Body of pancreas (tissue), 4 donors: ENCODE results near the gene PANX1. TPM values are rescaled to one million over a fixed set of nuclear protein-coding genes. Genes with fewer than 3 reads are reported as not detected.
"Not testable (repeated sequence)": the region's sequence is repeated elsewhere in the genome, so short reads cannot be mapped to it uniquely, and the experiment has no call there.

ENCODE experiments used
- ATAC-seq: fragments of 150-250 bp; one replicate; pipeline ENCODE4 v1.9.1; 2016
- DNase-seq, 4 donors: peaks; one replicate each; pipeline ENCODE4 v3.0.0-alpha.2; 2019
- H3K27ac ChIP-seq, 4 donors: fragments of 200-600 bp; sonication (generic); 1 replicate in 3 of 4; 2 replicates in 1 of 4; pipeline versions ENCODE4 v1.5.1 to v1.6.1; 2016 to 2019; ENCODE audit warnings: mild to moderate bottlenecking in 1 of 4, mixed read lengths in 1 of 4, moderate library complexity in 1 of 4
- H3K27me3 ChIP-seq, 2 donors: fragments of 200-600 bp; sonication (generic); one replicate each; pipeline ENCODE4 v1.6.0; 2016; ENCODE audit warnings: mild to moderate bottlenecking in 1 of 2
- H3K36me3 ChIP-seq, 2 donors: fragments of 200-600 bp; sonication (generic); replicated peaks in 1 of 2; 2 replicates each; pipeline ENCODE4 v1.5.1; 2016; ENCODE audit warnings: low read depth in 2 of 2; ENCODE audit not compliant: insufficient read depth in 1 of 2
- H3K4me1 ChIP-seq: fragments of 200-600 bp; sonication (generic); one replicate; pipeline ENCODE4 v1.6.0; 2016
- H3K4me3 ChIP-seq, 2 donors: fragments of 200-600 bp; sonication (generic); 1 replicate in 1 of 2; 2 replicates in 1 of 2; pipeline ENCODE4 v1.5.1; 2016 to 2019
- H3K9me3 ChIP-seq, 3 donors: fragments of 200-600 bp; sonication (generic); 1 replicate in 2 of 3; 2 replicates in 1 of 3; pipeline ENCODE4 v1.5.1; 2016
- CTCF ChIP-seq, 7 experiments: fragments of 450-650 bp in 4 of 7; fragments of 200-600 bp in 3 of 7; sonication (generic) in 3 of 7; IDR thresholded peaks; one replicate each; pipeline ENCODE4 v1.5.1; 2016 to 2019; ENCODE audit warnings: antibody characterized with exemption in 7 of 7
- POLR2A ChIP-seq, 3 donors: fragments of 450-650 bp; IDR thresholded peaks; one replicate each; pipeline ENCODE4 v1.6.1; 2016; ENCODE audit warnings: antibody characterized with exemption in 3 of 3, mild to moderate bottlenecking in 2 of 3
- WGBS, 2 donors: methylation state at CpG; one replicate each; pipeline ENCODE4 v1.1.5; 2017; 5-methylcytosine and 5-hydroxymethylcytosine counted together
- intact Hi-C: fragments of 100-400 bp; cut with DNase I; formaldehyde crosslinking; loops from one replicate; pipeline ENCODE4 v1.15.1; 2023
- total RNA-seq, 2 donors: library from RNA; depleted of rRNA; stranded (reverse); fragments of >200 nt; gene quantifications; one replicate each; pipeline ENCODE4 v1.1.0, GENCODE V29; 2016

Gene PANX1
- total RNA-seq, 2 donors from 2014 or later, result 8.6 to 14.2 TPM

- ATAC-seq, result peak; percentile 51
- H3K27me3 ChIP-seq, result no peaks in the 10 kb centered on the region
- no peak overlapping the region for H3K4me3 ChIP-seq
- no peaks in the 10 kb centered on the region for H3K9me3 ChIP-seq
- H3K27ac ChIP-seq, result peak overlapping the region in 1 of 4 donors; percentile 33
- intact Hi-C loops, result no loop called here
- 30 to 34% methylated on average over 3 of the region's 3 CpGs for WGBS, 2 donors
- no peak for TF ChIP-seq POLR2A (IDR thresholded peaks at IDR 0.05)
- no peak for TF ChIP-seq CTCF (IDR thresholded peaks at IDR 0.05)
- H3K4me1 ChIP-seq, result peaks cover 51% of the 10 kb centered on the region
- no peaks in the 10 kb centered on the region for H3K36me3 ChIP-seq
- peak in 3 of 4 donors; percentile 32 to 36 (median 33) for DNase-seq
Measured at GRCh38 chr11:94153320-94153719, 24.7 kb downstream of the PANX1 start.

GRCh38 chr11:94154095-94154856, 25.6 kb downstream of the PANX1 start:
- no peak overlapping the region for H3K4me3 ChIP-seq
- no peaks in the 10 kb centered on the region for H3K36me3 ChIP-seq
- peaks cover 46% of the 10 kb centered on the region for H3K4me1 ChIP-seq
- WGBS, 2 donors, result 72 to 74% methylated on average over 3 of the region's 3 CpGs
- DNase-seq (no peak), ATAC-seq (no peak)
- H3K9me3 ChIP-seq, result no peaks in the 10 kb centered on the region
- H3K27ac ChIP-seq, result no peak overlapping the region
- no peak for TF ChIP-seq CTCF (IDR thresholded peaks at IDR 0.05)
- no peak for TF ChIP-seq POLR2A (IDR thresholded peaks at IDR 0.05)
- intact Hi-C loops, result no loop called here
- H3K27me3 ChIP-seq, result no peaks in the 10 kb centered on the region

- H3K27ac ChIP-seq, intact Hi-C loops: not testable (repeated sequence)
- 91 to 96% methylated on average over 3 of the region's 3 CpGs for WGBS, 2 donors
Measured at GRCh38 chr11:94157339-94157738, 28.7 kb downstream of the PANX1 start.

GRCh38 chr11:94168882-94169281, 40.2 kb downstream of the PANX1 start:
- Histone ChIP-seq H3K4me1 (no peaks in the 10 kb centered on the region), H3K36me3 (no peaks in the 10 kb centered on the region), H3K4me3 (no peak overlapping the region), H3K9me3 (no peaks in the 10 kb centered on the region), H3K27me3 (no peaks in the 10 kb centered on the region), H3K27ac (no peak overlapping the region)
- TF ChIP-seq CTCF (IDR thresholded peaks at IDR 0.05) (no peak), POLR2A (IDR thresholded peaks at IDR 0.05) (no peak)
- ATAC-seq, result no peak
- WGBS, 2 donors, result 100% methylated on average over 1 of the region's 1 CpG
- no peak for DNase-seq
- intact Hi-C loops, result no loop called here

More at GRCh38 chr11:94157339-94157738, 28.7 kb downstream of the PANX1 start:
- not testable (repeated sequence) for H3K27me3 ChIP-seq, ATAC-seq, DNase-seq, H3K4me3 ChIP-seq, H3K36me3 ChIP-seq, H3K9me3 ChIP-seq
- peaks cover 19% of the 10 kb centered on the region for H3K4me1 ChIP-seq

- H3K27ac ChIP-seq, result no peak overlapping the region
- TF ChIP-seq POLR2A (IDR thresholded peaks at IDR 0.05) (no peak), CTCF (IDR thresholded peaks at IDR 0.05) (no peak)
- DNase-seq (no peak), ATAC-seq (no peak)
- intact Hi-C loops, result no loop called here
- no peaks in the 10 kb centered on the region for H3K9me3 ChIP-seq
- no peaks in the 10 kb centered on the region for H3K4me1 ChIP-seq
- H3K4me3 ChIP-seq, result no peak overlapping the region
- H3K27me3 ChIP-seq, result no peaks in the 10 kb centered on the region
- 83 to 86% methylated on average over 4 of the region's 4 CpGs for WGBS, 2 donors
- no peaks in the 10 kb centered on the region for H3K36me3 ChIP-seq
Measured at GRCh38 chr11:94169516-94169915, 40.9 kb downstream of the PANX1 start.
